Spinal cord (tissue), 10 donors: ENCODE data around the gene SOCS1. TPM values are rescaled to one million over a fixed set of nuclear protein-coding genes. Genes with fewer than 3 reads are reported as not detected.

Experiments
- DNase-seq, 6 donors: peaks; one replicate each; pipeline versions ENCODE4 v3.0.0 to v3.0.0-alpha.2; 2013 to 2015; ENCODE audit warnings: low spot score in 6 of 6, low read depth in 4 of 6
- H3K27ac ChIP-seq: one replicate; pipeline ENCODE4 v1.5.1; 2013; ENCODE audit warnings: low read depth, low read length, control low read depth
- H3K27me3 ChIP-seq: one replicate; pipeline ENCODE4 v1.6.1; 2013; ENCODE audit warnings: low read length; ENCODE audit not compliant: control insufficient read depth, insufficient read depth
- H3K36me3 ChIP-seq: one replicate; pipeline ENCODE4 v1.6.1; 2013; ENCODE audit warnings: low read length; ENCODE audit not compliant: control insufficient read depth, insufficient read depth
- H3K4me1 ChIP-seq: one replicate; pipeline ENCODE4 v1.6.1; 2013; ENCODE audit warnings: low read length; ENCODE audit not compliant: control insufficient read depth, insufficient read depth
- H3K4me3 ChIP-seq: one replicate; pipeline ENCODE4 v1.5.1; 2013; ENCODE audit warnings: low read depth, low read length, control low read depth
- H3K9me3 ChIP-seq: one replicate; pipeline ENCODE4 v1.6.1; 2013; ENCODE audit warnings: low read length; ENCODE audit not compliant: control insufficient read depth, insufficient read depth
- WGBS: methylation state at CpG from one replicate; pipeline ENCODE4 v1.1.5; 2013; ENCODE audit warnings: missing lambda C conversion rate; ENCODE audit not compliant: insufficient coverage; 5-methylcytosine and 5-hydroxymethylcytosine counted together
- polyA plus RNA-seq, 2 donors: library from polyadenylated mRNA; unstranded; fragments of 120-200 nt; gene quantifications; one replicate each; pipeline ENCODE4 v1.2.1, GENCODE V29; 2013; ENCODE audit not compliant: insufficient read length in 2 of 2
- total RNA-seq, 2 donors: library from RNA; depleted of rRNA in 1 of 2; stranded (reverse); fragments of 120-200 nt in 1 of 2; fragments of >200 nt in 1 of 2; gene quantifications; one replicate each; pipeline versions ENCODE4 v1.2.3 to v1.2.4, GENCODE V29; 2013 to 2014
- donor health status: healthy.

Gene SOCS1
- total and polyA plus RNA-seq, 4 donors, result 1.6 to 5.3 (median 3.0) TPM

- Histone ChIP-seq H3K27ac (no peak overlapping the region), H3K9me3 (no peaks in the 10 kb centered on the region), H3K36me3 (no peaks in the 10 kb centered on the region), H3K27me3 (no peaks in the 10 kb centered on the region), H3K4me1 (no peaks in the 10 kb centered on the region), H3K4me3 (no peak overlapping the region)
- 42% methylated on average over 2 of the region's 9 CpGs for WGBS
- no peak for DNase-seq
These were observed 8.3 kb upstream of the SOCS1 start for GRCh38 chr16:11264155-11264832.

GRCh38 chr16:11263737-11264136 is 7.7 kb upstream of the SOCS1 start:
- Histone ChIP-seq H3K4me3 (no peak overlapping the region), H3K27ac (no peak overlapping the region), H3K9me3 (no peaks in the 10 kb centered on the region), H3K27me3 (no peaks in the 10 kb centered on the region), H3K4me1 (no peaks in the 10 kb centered on the region), H3K36me3 (no peaks in the 10 kb centered on the region)
- DNase-seq, result no peak
- WGBS, result 68% methylated on average over 2 of the region's 4 CpGs

- Histone ChIP-seq H3K27ac (no peak overlapping the region), H3K27me3 (no peaks in the 10 kb centered on the region), H3K36me3 (no peaks in the 10 kb centered on the region), H3K9me3 (no peaks in the 10 kb centered on the region), H3K4me1 (no peaks in the 10 kb centered on the region), H3K4me3 (no peak overlapping the region)
- 90% methylated on average over 6 of the region's 8 CpGs for WGBS
- no peak for DNase-seq
These were observed 6.9 kb upstream of the SOCS1 start for GRCh38 chr16:11262915-11263314.

GRCh38 chr16:11260596-11260966 is 4.6 kb upstream of the SOCS1 start:
- Histone ChIP-seq H3K9me3 (no peaks in the 10 kb centered on the region), H3K36me3 (no peaks in the 10 kb centered on the region), H3K27ac (no peak overlapping the region), H3K27me3 (no peaks in the 10 kb centered on the region), H3K4me1 (peaks cover 15% of the 10 kb centered on the region), H3K4me3 (no peak overlapping the region)
- WGBS, result 81% methylated on average over 3 of the region's 3 CpGs
- no peak for DNase-seq

GRCh38 chr16:11259655-11260595 is 3.9 kb upstream of the SOCS1 start:
- H3K9me3 ChIP-seq, result no peaks in the 10 kb centered on the region
- peaks cover 16% of the 10 kb centered on the region for H3K4me1 ChIP-seq
- no peaks in the 10 kb centered on the region for H3K36me3 ChIP-seq
- H3K27ac ChIP-seq, result no peak overlapping the region
- no peak overlapping the region for H3K4me3 ChIP-seq
- no peak for DNase-seq
- 89% methylated on average over 12 of the region's 12 CpGs for WGBS
- H3K27me3 ChIP-seq, result peaks cover 2% of the 10 kb centered on the region

- Histone ChIP-seq H3K27ac (no peak overlapping the region), H3K4me3 (no peak overlapping the region), H3K36me3 (no peaks in the 10 kb centered on the region), H3K4me1 (peaks cover 26% of the 10 kb centered on the region), H3K27me3 (peaks cover 2% of the 10 kb centered on the region), H3K9me3 (no peaks in the 10 kb centered on the region)
- WGBS, result 79% methylated on average over 10 of the region's 15 CpGs
- DNase-seq, result peak in 1 of 6 donors; percentile 30
These were observed 2.8 kb upstream of the SOCS1 start for GRCh38 chr16:11258553-11259492.

- no peaks in the 10 kb centered on the region for H3K36me3 ChIP-seq
These were observed 1.3 kb upstream of the SOCS1 start for GRCh38 chr16:11257131-11257938.

GRCh38 chr16:11256661-11257130 is 692 bp upstream of the SOCS1 start:
- Histone ChIP-seq H3K27me3 (peaks cover 2% of the 10 kb centered on the region), H3K27ac (peak overlapping the region; percentile 97), H3K4me3 (peak overlapping the region; percentile 88), H3K4me1 (peaks cover 31% of the 10 kb centered on the region), H3K36me3 (peaks cover 5% of the 10 kb centered on the region), H3K9me3 (no peaks in the 10 kb centered on the region)
- 0% methylated on average over 26 of the region's 32 CpGs for WGBS
- peak in 2 of 6 donors; percentile 14 to 57 for DNase-seq

More at GRCh38 chr16:11257131-11257938, 1.3 kb upstream of the SOCS1 start:
- Histone ChIP-seq H3K4me1 (peaks cover 31% of the 10 kb centered on the region), H3K9me3 (no peaks in the 10 kb centered on the region), H3K27ac (peak overlapping the region; percentile 97), H3K27me3 (peaks cover 2% of the 10 kb centered on the region), H3K4me3 (peak overlapping the region; percentile 88)
- DNase-seq, result peak in 3 of 6 donors; percentile 51 to 88 (median 87)
- WGBS, result 54% methylated on average over 9 of the region's 21 CpGs
